H1 (cell line): ENCODE measurements around the gene LMBR1. TPM values are rescaled to one million over a fixed set of nuclear protein-coding genes. Genes with fewer than 3 reads are reported as not detected.

Source experiments
- CTCF ChIA-PET: fragments of 300-600 bp; sonication (Branson Sonifier 250); formaldehyde crosslinking; loops from one replicate; lab custom pipeline; 2021; ENCODE audit not compliant: partially characterized antibody; lab: Charles Lee
- POLR2A ChIA-PET: fragments of 300-600 bp; sonication (Branson Sonifier 250); formaldehyde crosslinking; loops from one replicate; lab custom pipeline; 2021; ENCODE audit warnings: inconsistent platforms; ENCODE audit not compliant: partially characterized antibody; lab: Charles Lee
- DNase-seq, 2 experiments: peaks; one replicate each; pipeline versions ENCODE4 v3.0.0 to v3.0.0-alpha.2; 2010 to 2022; ENCODE audit warnings: low spot score in 2 of 2, low read depth in 1 of 2, mixed read lengths in 1 of 2
- FAIRE-seq: peaks from 2 replicates; lab custom pipeline; 2011; peaks lifted over from hg19 to GRCh38; lab: Jason Lieb, UNC
- H2AFZ ChIP-seq: 2 replicates; pipeline ENCODE4 v1.8.1; 2012; ENCODE audit warnings: low read length, inconsistent platforms
- H2AK5ac ChIP-seq: 2 replicates; pipeline ENCODE4 v1.6.1; 2013; ENCODE audit warnings: low read depth, low read length
- H2BK120ac ChIP-seq: replicated peaks from 2 replicates; pipeline ENCODE3; 2013; ENCODE audit warnings: low read depth, low read length, inconsistent platforms
- H2BK12ac ChIP-seq: 2 replicates; pipeline ENCODE4 v1.6.1; 2013; ENCODE audit warnings: low read depth, low read length
- H2BK15ac ChIP-seq: 2 replicates; pipeline ENCODE4 v1.6.1; 2013; ENCODE audit warnings: low read length
- H2BK20ac ChIP-seq: 2 replicates; pipeline ENCODE4 v1.6.1; 2013; ENCODE audit warnings: low read length
- H2BK5ac ChIP-seq: 2 replicates; pipeline ENCODE4 v1.6.1; 2013; ENCODE audit warnings: low read depth, low read length
- H3K14ac ChIP-seq: 2 replicates; pipeline ENCODE4 v1.6.1; 2013; ENCODE audit warnings: inconsistent platforms; ENCODE audit not compliant: insufficient read length
- H3K18ac ChIP-seq: 2 replicates; pipeline ENCODE4 v1.6.1; 2013; ENCODE audit warnings: low read length; ENCODE audit errors: extremely low read depth
- H3K23ac ChIP-seq: 2 replicates; pipeline ENCODE4 v1.6.1; 2013; ENCODE audit warnings: inconsistent platforms; ENCODE audit not compliant: insufficient read length
- H3K23me2 ChIP-seq: 2 replicates; pipeline ENCODE4 v1.6.1; 2013; ENCODE audit warnings: low read depth, low read length
- H3K27ac ChIP-seq: 2 replicates; pipeline ENCODE4 v1.6.1; 2011; ENCODE audit warnings: low read depth, low read length, inconsistent platforms
- H3K27me3 ChIP-seq, 4 experiments: replicated peaks in 1 of 4; 1 replicate in 1 of 4; 2 replicates in 3 of 4; pipeline versions ENCODE4 v1.6.1 to v1.8.1; 2011 to 2013; ENCODE audit warnings: low read length in 3 of 4, mild to moderate bottlenecking in 3 of 4, inconsistent platforms in 2 of 4, mixed read lengths in 2 of 4, moderate library complexity in 1 of 4; ENCODE audit not compliant: control insufficient read depth in 3 of 4, insufficient read depth in 3 of 4; ENCODE audit errors: extremely low read depth in 1 of 4
- H3K36me3 ChIP-seq, 4 experiments: 2 replicates each; pipeline versions ENCODE4 v1.6.1 to v1.8.1; 2011 to 2013; ENCODE audit warnings: mild to moderate bottlenecking in 4 of 4, low read length in 3 of 4, moderate library complexity in 2 of 4, control low read depth in 1 of 4, inconsistent platforms in 1 of 4; ENCODE audit not compliant: insufficient read depth in 4 of 4, control insufficient read depth in 2 of 4
- H3K4ac ChIP-seq: replicated peaks from 2 replicates; pipeline ENCODE3; 2013; ENCODE audit warnings: low read length, low read depth, mixed read lengths, inconsistent platforms; ENCODE audit not compliant: insufficient read length
- H3K4me1 ChIP-seq, 4 experiments: replicated peaks in 1 of 4; 1 replicate in 1 of 4; 2 replicates in 3 of 4; pipeline versions ENCODE4 v1.6.1 to v1.8.1; 2011 to 2013; ENCODE audit warnings: low read length in 3 of 4, inconsistent platforms in 2 of 4, mixed read lengths in 1 of 4; ENCODE audit not compliant: insufficient read depth in 4 of 4, control insufficient read depth in 3 of 4
- H3K4me2 ChIP-seq, 2 experiments: 2 replicates each; pipeline versions ENCODE4 v1.6.1 to v1.8.1; 2011 to 2013; ENCODE audit warnings: low read depth in 2 of 2, low read length in 2 of 2, control low read depth in 1 of 2, inconsistent platforms in 1 of 2, mild to moderate bottlenecking in 1 of 2; ENCODE audit not compliant: insufficient read depth in 1 of 2
- H3K4me3 ChIP-seq, 4 experiments: fragments of 200-600, 300-600 bp in 1 of 4; sonication (generic), shearing (Covaris generic), sonication (Bioruptor Twin) in 1 of 4; 2 replicates each; pipeline versions ENCODE4 v1.5.1 to v1.8.1; 2011 to 2016; ENCODE audit warnings: low read length in 4 of 4, low read depth in 3 of 4, control low read depth in 2 of 4, inconsistent platforms in 2 of 4, mild to moderate bottlenecking in 2 of 4, mixed read lengths in 1 of 4, moderate library complexity in 1 of 4; ENCODE audit not compliant: insufficient read depth in 2 of 4; ENCODE audit errors: extremely low read depth in 1 of 4
- H3K56ac ChIP-seq: replicated peaks from 2 replicates; pipeline ENCODE3; 2013; ENCODE audit warnings: low read depth, mild to moderate bottlenecking, mixed read lengths, low read length, inconsistent platforms; ENCODE audit not compliant: insufficient read length
- H3K79me1 ChIP-seq: 2 replicates; pipeline ENCODE4 v1.6.1; 2013; ENCODE audit warnings: low read depth, low read length, control low read depth
- H3K79me2 ChIP-seq, 2 experiments: 2 replicates each; pipeline versions ENCODE4 v1.6.1 to v1.8.1; 2012 to 2013; ENCODE audit warnings: low read length in 2 of 2, mild to moderate bottlenecking in 2 of 2, inconsistent platforms in 1 of 2; ENCODE audit not compliant: insufficient read depth in 2 of 2, control insufficient read depth in 1 of 2
- H3K9ac ChIP-seq, 4 experiments: replicated peaks in 1 of 4; 1 replicate in 1 of 4; 2 replicates in 3 of 4; pipeline versions ENCODE4 v1.6.1 to v1.8.1; 2011 to 2013; ENCODE audit warnings: low read depth in 3 of 4, low read length in 3 of 4, control low read depth in 2 of 4, mild to moderate bottlenecking in 2 of 4, moderate library complexity in 2 of 4, inconsistent platforms in 1 of 4; ENCODE audit errors: extremely low read depth in 1 of 4
- H3K9me3 ChIP-seq, 2 experiments: 2 replicates each; pipeline versions ENCODE4 v1.6.1 to v1.8.1; 2012 to 2013; ENCODE audit warnings: mild to moderate bottlenecking in 2 of 2, moderate library complexity in 2 of 2, control low read depth in 1 of 2, inconsistent platforms in 1 of 2, low read depth in 1 of 2, low read length in 1 of 2, mixed read lengths in 1 of 2; ENCODE audit not compliant: insufficient read depth in 2 of 2
- H4K20me1 ChIP-seq, 2 experiments: replicated peaks in 1 of 2; 2 replicates each; pipeline versions ENCODE3 to v1.8.1; 2011 to 2013; ENCODE audit warnings: inconsistent platforms in 2 of 2, low read length in 2 of 2, mild to moderate bottlenecking in 1 of 2; ENCODE audit not compliant: insufficient read depth in 2 of 2, control insufficient read depth in 1 of 2
- H4K5ac ChIP-seq: 2 replicates; pipeline ENCODE4 v1.6.1; 2013; ENCODE audit warnings: low read length, low read depth, mixed read lengths, inconsistent platforms; ENCODE audit not compliant: insufficient read length
- H4K8ac ChIP-seq: 2 replicates; pipeline ENCODE4 v1.8.0; 2013; ENCODE audit warnings: mild to moderate bottlenecking, moderate library complexity, low read length, inconsistent platforms; ENCODE audit not compliant: insufficient read depth; ENCODE audit errors: extremely low read depth
- H4K91ac ChIP-seq: replicated peaks from 2 replicates; pipeline ENCODE3; 2013; ENCODE audit warnings: low read length, mixed read lengths, inconsistent platforms; ENCODE audit not compliant: insufficient read length
- WGBS, 2 experiments: shearing (Covaris generic) in 1 of 2; methylation state at CpG; one replicate each; pipeline versions ENCODE4 v1.1.6 to v1.1.7; 2013 to 2015; ENCODE audit warnings: low lambda C conversion rate in 2 of 2, mixed read lengths in 2 of 2, inconsistent platforms in 1 of 2, low coverage in 1 of 2, missing lambda C conversion rate in 1 of 2; ENCODE audit not compliant: insufficient replicate concordance in 2 of 2, insufficient coverage in 1 of 2, insufficient read length in 1 of 2; ENCODE audit errors: extremely low coverage in 1 of 2, missing lambda C conversion rate in 1 of 2; 5-methylcytosine and 5-hydroxymethylcytosine counted together
- polyA plus RNA-seq, 7 experiments: library from polyadenylated mRNA; depleted of rRNA in 3 of 7; stranded (reverse) in 5 of 7; unstranded in 2 of 7; fragments of >200 nt in 5 of 7; fragments of 200-250 nt in 2 of 7; gene quantifications; 1 replicate in 5 of 7; 2 replicates in 1 of 7; 4 replicates in 1 of 7; pipeline versions ENCODE4 v1.2.1 to v1.2.3, GENCODE V29; 2011 to 2013; ENCODE audit warnings: missing spikeins in 2 of 7, mixed read lengths in 2 of 7
- total RNA-seq: library from RNA; stranded (reverse); fragmentation: NEBNext Ultra II Directional; extraction: Animal tissue kit (Norgen Biotek cat#: 25700); gene quantifications from 2 replicates; pipeline ENCODE4 v1.2.1, GENCODE V29; 2021
- TF ChIP-seq, protein P1 (sequence below): IDR thresholded peaks from 2 replicates; pipeline ENCODE4 v1.6.1; 2012; ENCODE audit warnings: inconsistent platforms
- TF ChIP-seq, protein P2 (sequence below): IDR thresholded peaks from 2 replicates; pipeline ENCODE4 v1.6.1; 2011; ENCODE audit warnings: low read depth, mild to moderate bottlenecking, low read length; ENCODE audit not compliant: insufficient read depth

LMBR1 gene
- total and polyA plus RNA-seq, 2 of the 8 experiments (the other 6 are each of a cell fraction or from before 2014, with no cell fraction given) = 15.1 to 70.4 TPM

DNA sequence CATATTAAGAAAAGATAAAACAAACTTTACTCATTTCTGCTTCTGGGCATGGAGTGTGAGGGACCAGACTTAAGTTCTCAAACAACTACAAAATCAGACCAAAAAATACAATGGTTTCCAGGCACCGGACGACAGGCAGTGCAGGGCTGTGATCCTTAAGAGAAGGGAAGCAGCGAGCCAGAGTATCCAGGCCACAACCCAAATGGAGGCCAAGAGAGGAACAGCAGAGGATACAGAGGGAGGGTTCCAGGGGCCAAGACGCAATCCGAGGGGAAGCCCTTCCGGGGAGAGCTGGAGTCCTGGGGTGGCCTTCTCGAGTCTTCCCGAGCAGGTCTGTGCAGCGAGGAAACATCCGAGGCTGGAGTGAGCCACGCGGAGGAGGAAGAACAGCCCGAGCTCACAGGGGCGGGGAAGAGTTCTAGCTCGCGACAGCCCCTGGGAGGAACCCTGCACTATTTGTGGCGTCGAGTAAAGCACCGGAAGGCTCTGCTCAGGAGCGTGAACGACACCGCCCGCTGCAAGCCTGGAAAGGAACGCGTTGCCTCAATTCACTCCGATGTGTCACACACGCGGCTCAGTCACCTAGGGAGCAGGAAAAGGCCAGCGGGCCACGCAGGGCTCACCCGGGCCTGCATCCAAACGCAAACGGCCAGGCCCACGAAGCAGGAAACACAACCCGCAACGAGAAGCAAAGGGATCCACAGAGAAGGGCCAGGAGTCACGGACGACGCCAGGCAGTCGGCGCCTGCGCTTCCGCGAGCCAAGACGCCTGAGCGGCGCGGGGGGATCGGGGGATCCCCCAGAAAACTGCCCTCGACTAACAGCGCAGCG is 253.3 kb downstream of the LMBR1 start:
- H3K23ac ChIP-seq = no peak overlapping the region
- peak overlapping the region; percentile 76 for H3K4ac ChIP-seq
- DNase-seq = no peak
- no peaks in the 10 kb centered on the region for H4K20me1 ChIP-seq
- ChIA-PET CTCF (interaction anchor here (0.9 to 1.0 kb wide), 2 partner anchors 19 to 830 kb away, joined by 3 read pairs; no protein-coding TSS in a partner anchor), POLR2A (interaction anchor here (1.0 to 1.3 kb wide), 2 partner anchors 9 to 17 kb away, joined by 3 to 4 read pairs; no protein-coding TSS in a partner anchor)
- H3K4me1 ChIP-seq = peaks cover 0 to 8% (median 2%) of the 10 kb centered on the region in 4 experiments; a peak in 5 of 7 replicates
- H3K36me3 ChIP-seq = no peaks in the 10 kb centered on the region
- peak overlapping the region; percentile 91 for H4K8ac ChIP-seq
- H4K5ac ChIP-seq = peak overlapping the region; percentile 12
- H2BK12ac ChIP-seq = peak overlapping the region; percentile 17; the same call in 1 of the 2 replicates
- no peak overlapping the region for H3K14ac ChIP-seq
- H3K4me2 ChIP-seq = peak overlapping the region; percentile 82 to 86
- no peak overlapping the region for H3K27ac ChIP-seq
- no peak overlapping the region for H2BK5ac ChIP-seq
- WGBS, 2 experiments = 77% methylated on average over 40 of the region's 52 CpGs; no CpG with 5 or more reads in 1 of the 2 experiments
- H3K9ac ChIP-seq = peak overlapping the region in 3 of 4 experiments; percentile 34 to 39 (median 38); a peak in 5 of 7 replicates
- peaks cover 3 to 9% of the 10 kb centered on the region in 2 experiments; a peak in 3 of 4 replicates for H3K79me2 ChIP-seq
- no peak overlapping the region for H2BK120ac ChIP-seq
- FAIRE-seq = no peak
- peaks cover 7% of the 10 kb centered on the region; the same call in 1 of the 2 replicates for H3K23me2 ChIP-seq
- H3K18ac ChIP-seq = 0 out of 2 replicates have a peak overlapping the region, but pooled peaks have one; percentile 73
- H3K9me3 ChIP-seq = peaks cover 0 to 6% of the 10 kb centered on the region in 2 experiments; a peak in 1 of 4 replicates
- peak overlapping the region; percentile 14 for H3K56ac ChIP-seq
- no peaks in the 10 kb centered on the region for H3K79me1 ChIP-seq
- H2AK5ac ChIP-seq = peak overlapping the region; percentile 89; the same call in 1 of the 2 replicates
- H2BK15ac ChIP-seq = peak overlapping the region; percentile 40; the same call in 1 of the 2 replicates
- no peak overlapping the region for H2AFZ ChIP-seq
- H2BK20ac ChIP-seq = no peak overlapping the region
- TF ChIP-seq, protein P1, sequence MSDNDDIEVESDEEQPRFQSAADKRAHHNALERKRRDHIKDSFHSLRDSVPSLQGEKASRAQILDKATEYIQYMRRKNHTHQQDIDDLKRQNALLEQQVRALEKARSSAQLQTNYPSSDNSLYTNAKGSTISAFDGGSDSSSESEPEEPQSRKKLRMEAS = peak; percentile 8; the same call in 1 of the 2 replicates
- TF ChIP-seq, protein P2, sequence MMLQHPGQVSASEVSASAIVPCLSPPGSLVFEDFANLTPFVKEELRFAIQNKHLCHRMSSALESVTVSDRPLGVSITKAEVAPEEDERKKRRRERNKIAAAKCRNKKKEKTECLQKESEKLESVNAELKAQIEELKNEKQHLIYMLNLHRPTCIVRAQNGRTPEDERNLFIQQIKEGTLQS = no peak
- TF ChIP-seq, all 59 proteins: peak for 1
- H3K27me3 ChIP-seq = peaks cover 0 to 9% (median 7%) of the 10 kb centered on the region in 4 experiments; a peak in 5 of 7 replicates
- peak overlapping the region; percentile 36 to 70 (median 42) for H3K4me3 ChIP-seq
- H4K91ac ChIP-seq = peak overlapping the region; percentile 56
